NK-92 treated with Interleukin-12 subunit alpha and Interleukin-12 subunit beta, amount 100 ng/mL, for 24 hours (cell line): ENCODE results near the gene OSTM1.

Experiments used
- DNase-seq: peaks from one replicate; lab custom pipeline; 2025; lab: John Stamatoyannopoulos, UW

OSTM1 gene

GRCh38 chr6:108100003-108100402 lies 25.5 kb upstream of the OSTM1 start:
- DNase-seq, result no peak

- DNase-seq, result no peak
These were observed 23.3 kb upstream of the OSTM1 start for GRCh38 chr6:108097882-108098281.

- no peak for DNase-seq
These were observed 19.3 kb upstream of the OSTM1 start for GRCh38 chr6:108093781-108094300.

GRCh38 chr6:108091288-108091687 lies 16.7 kb upstream of the OSTM1 start:
- DNase-seq, result no peak

GRCh38 chr6:108083349-108083748 lies 8.8 kb upstream of the OSTM1 start:
- DNase-seq, result no peak

GRCh38 chr6:108082539-108082938 lies 8.0 kb upstream of the OSTM1 start:
- no peak for DNase-seq

GRCh38 chr6:108080010-108080780 lies 5.7 kb upstream of the OSTM1 start:
- DNase-seq, result no peak

GRCh38 chr6:108078191-108078590 lies 3.6 kb upstream of the OSTM1 start:
- DNase-seq, result no peak

GRCh38 chr6:108074057-108074358 lies 533 bp downstream of the OSTM1 start:
- no peak for DNase-seq

GRCh38 chr6:108071736-108072276 lies 2.7 kb downstream of the OSTM1 start:
- DNase-seq, result no peak

GRCh38 chr6:108068618-108069017 lies 5.9 kb downstream of the OSTM1 start:
- no peak for DNase-seq

- no peak for DNase-seq
These were observed 6.4 kb downstream of the OSTM1 start for GRCh38 chr6:108068182-108068581.

GRCh38 chr6:108052706-108053105 lies 21.8 kb downstream of the OSTM1 start:
- no peak for DNase-seq

- no peak for DNase-seq
These were observed 23.1 kb downstream of the OSTM1 start for GRCh38 chr6:108051481-108051880.

GRCh38 chr6:108039681-108040080 lies 34.9 kb downstream of the OSTM1 start:
- no peak for DNase-seq

GRCh38 chr6:108036884-108037283 lies 37.7 kb downstream of the OSTM1 start:
- DNase-seq, result no peak

GRCh38 chr6:108031968-108032367 lies 42.6 kb downstream of the OSTM1 start:
- DNase-seq, result no peak

- DNase-seq, result no peak
These were observed 44.3 kb downstream of the OSTM1 start for GRCh38 chr6:108030211-108030610.

- no peak for DNase-seq
These were observed 45.2 kb downstream of the OSTM1 start for GRCh38 chr6:108029226-108029921.

GRCh38 chr6:108027594-108027993 lies 46.9 kb downstream of the OSTM1 start:
- no peak for DNase-seq

- no peak for DNase-seq
These were observed 47.5 kb downstream of the OSTM1 start for GRCh38 chr6:108027056-108027455.

GRCh38 chr6:108024427-108025073 lies 50.0 kb downstream of the OSTM1 start:
- DNase-seq, result no peak
